Prostate gland (tissue), 2 donors: Measurements from ENCODE around the gene PDE4D.

Experiments used
- POLR2A ChIP-seq: fragments of 450-650 bp; IDR thresholded peaks from one replicate; pipeline ENCODE4 v1.6.1; 2016; ENCODE audit warnings: antibody characterized with exemption, mild to moderate bottlenecking
- POLR2AphosphoS5 ChIP-seq: sonication (generic); formaldehyde crosslinking; IDR thresholded peaks from one replicate; pipeline ENCODE4 v1.6.1; 2017; ENCODE audit warnings: antibody characterized with exemption
- TF ChIP-seq, protein P1 (sequence below), 4 experiments: fragments of 200-600 bp in 2 of 4; fragments of 450-650 bp in 2 of 4; sonication (generic) in 2 of 4; IDR thresholded peaks; 1 replicate in 3 of 4; 2 replicates in 1 of 4; pipeline ENCODE4 v1.5.1; 2016 to 2019; ENCODE audit warnings: antibody characterized with exemption in 4 of 4, mild to moderate bottlenecking in 2 of 4, moderate library complexity in 2 of 4

DNA sequence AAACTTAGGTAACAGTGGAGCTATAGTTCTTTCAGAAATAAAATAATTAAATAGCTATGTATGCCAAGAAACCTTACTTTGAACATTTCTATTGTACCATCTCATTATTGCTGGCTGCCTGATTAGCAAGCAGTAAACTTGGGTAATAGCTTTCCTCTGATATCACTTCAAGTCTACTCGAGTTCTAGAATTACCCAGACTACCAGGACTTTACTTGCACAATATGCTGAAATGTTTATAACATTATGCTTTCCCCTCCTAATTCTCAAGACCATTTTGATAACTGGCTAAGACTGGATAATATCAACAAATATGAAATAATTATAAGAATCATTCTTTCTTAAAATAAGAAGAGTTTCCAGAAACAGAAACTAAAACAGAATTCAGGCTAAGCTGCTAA is 798.0 kb downstream of the PDE4D start:
- TF ChIP-seq POLR2A, result no peak
- TF ChIP-seq POLR2AphosphoS5, result no peak
- TF ChIP-seq, protein P1, sequence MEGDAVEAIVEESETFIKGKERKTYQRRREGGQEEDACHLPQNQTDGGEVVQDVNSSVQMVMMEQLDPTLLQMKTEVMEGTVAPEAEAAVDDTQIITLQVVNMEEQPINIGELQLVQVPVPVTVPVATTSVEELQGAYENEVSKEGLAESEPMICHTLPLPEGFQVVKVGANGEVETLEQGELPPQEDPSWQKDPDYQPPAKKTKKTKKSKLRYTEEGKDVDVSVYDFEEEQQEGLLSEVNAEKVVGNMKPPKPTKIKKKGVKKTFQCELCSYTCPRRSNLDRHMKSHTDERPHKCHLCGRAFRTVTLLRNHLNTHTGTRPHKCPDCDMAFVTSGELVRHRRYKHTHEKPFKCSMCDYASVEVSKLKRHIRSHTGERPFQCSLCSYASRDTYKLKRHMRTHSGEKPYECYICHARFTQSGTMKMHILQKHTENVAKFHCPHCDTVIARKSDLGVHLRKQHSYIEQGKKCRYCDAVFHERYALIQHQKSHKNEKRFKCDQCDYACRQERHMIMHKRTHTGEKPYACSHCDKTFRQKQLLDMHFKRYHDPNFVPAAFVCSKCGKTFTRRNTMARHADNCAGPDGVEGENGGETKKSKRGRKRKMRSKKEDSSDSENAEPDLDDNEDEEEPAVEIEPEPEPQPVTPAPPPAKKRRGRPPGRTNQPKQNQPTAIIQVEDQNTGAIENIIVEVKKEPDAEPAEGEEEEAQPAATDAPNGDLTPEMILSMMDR (IDR thresholded peaks at IDR 0.05), result no peak
